GM15510 (cell line): Measurements from ENCODE around the gene SCNN1A.

ENCODE experiments used
- POLR2A ChIP-seq: IDR thresholded peaks from 3 replicates; pipeline ENCODE4 v1.6.1; 2011; ENCODE audit warnings: borderline replicate concordance; ENCODE audit not compliant: insufficient read length; ENCODE audit errors: extremely low read depth

Gene SCNN1A

GRCh38 chr12:6390084-6390799 is 14.9 kb upstream of the SCNN1A start:
- TF ChIP-seq POLR2A = no peak

- TF ChIP-seq POLR2A = no peak
These were observed 12.2 kb upstream of the SCNN1A start for GRCh38 chr12:6387541-6387940.

GRCh38 chr12:6386491-6386890 is 11.1 kb upstream of the SCNN1A start:
- no peak for TF ChIP-seq POLR2A

GRCh38 chr12:6386038-6386437 is 10.7 kb upstream of the SCNN1A start:
- no peak for TF ChIP-seq POLR2A

- no peak for TF ChIP-seq POLR2A
These were observed 9.4 kb upstream of the SCNN1A start for GRCh38 chr12:6384499-6385436.

- TF ChIP-seq POLR2A = no peak
These were observed 8.5 kb upstream of the SCNN1A start, which contains the start of gene LTBR for GRCh38 chr12:6383572-6384498. TSS of gene LTBR (plus strand) at chr12:6384162. CDS start at chr12:6384359, 197 bp downstream.

- no peak for TF ChIP-seq POLR2A
These were observed 7.6 kb upstream of the SCNN1A start for GRCh38 chr12:6382982-6383381.

GRCh38 chr12:6382371-6382770 is 7.0 kb upstream of the SCNN1A start:
- no peak for TF ChIP-seq POLR2A

GRCh38 chr12:6380141-6381121 is 5.1 kb upstream of the SCNN1A start:
- no peak for TF ChIP-seq POLR2A

- no peak for TF ChIP-seq POLR2A
These were observed 3.5 kb upstream of the SCNN1A start for GRCh38 chr12:6378709-6379472.

- no peak for TF ChIP-seq POLR2A
These were observed 2.3 kb upstream of the SCNN1A start for GRCh38 chr12:6377667-6377994.

- no peak for TF ChIP-seq POLR2A
These were observed 1.7 kb upstream of the SCNN1A start for GRCh38 chr12:6376870-6377666.
